H1 (cell line): ENCODE data around the gene R3HDM4. TPM values are rescaled to one million over a fixed set of nuclear protein-coding genes. Genes with fewer than 3 reads are reported as not detected.
A peak's percentile ranks its signal among the peaks of the same experiment; 100 is the strongest.

Experiments
- CTCF ChIA-PET: fragments of 300-600 bp; sonication (Branson Sonifier 250); formaldehyde crosslinking; loops from one replicate; lab custom pipeline; 2021; ENCODE audit not compliant: partially characterized antibody; lab: Charles Lee
- POLR2A ChIA-PET: fragments of 300-600 bp; sonication (Branson Sonifier 250); formaldehyde crosslinking; loops from one replicate; lab custom pipeline; 2021; ENCODE audit warnings: inconsistent platforms; ENCODE audit not compliant: partially characterized antibody; lab: Charles Lee
- DNase-seq, 2 experiments: peaks; one replicate each; pipeline versions ENCODE4 v3.0.0 to v3.0.0-alpha.2; 2010 to 2022; ENCODE audit warnings: low spot score in 2 of 2, low read depth in 1 of 2, mixed read lengths in 1 of 2
- FAIRE-seq: peaks from 2 replicates; lab custom pipeline; 2011; peaks lifted over from hg19 to GRCh38; lab: Jason Lieb, UNC
- H2AFZ ChIP-seq: 2 replicates; pipeline ENCODE4 v1.8.1; 2012; ENCODE audit warnings: low read length, inconsistent platforms
- H2AK5ac ChIP-seq: 2 replicates; pipeline ENCODE4 v1.6.1; 2013; ENCODE audit warnings: low read depth, low read length
- H2BK120ac ChIP-seq: replicated peaks from 2 replicates; pipeline ENCODE3; 2013; ENCODE audit warnings: low read depth, low read length, inconsistent platforms
- H2BK12ac ChIP-seq: 2 replicates; pipeline ENCODE4 v1.6.1; 2013; ENCODE audit warnings: low read depth, low read length
- H2BK15ac ChIP-seq: 2 replicates; pipeline ENCODE4 v1.6.1; 2013; ENCODE audit warnings: low read length
- H2BK20ac ChIP-seq: 2 replicates; pipeline ENCODE4 v1.6.1; 2013; ENCODE audit warnings: low read length
- H2BK5ac ChIP-seq: 2 replicates; pipeline ENCODE4 v1.6.1; 2013; ENCODE audit warnings: low read depth, low read length
- H3K14ac ChIP-seq: 2 replicates; pipeline ENCODE4 v1.6.1; 2013; ENCODE audit warnings: inconsistent platforms; ENCODE audit not compliant: insufficient read length
- H3K18ac ChIP-seq: 2 replicates; pipeline ENCODE4 v1.6.1; 2013; ENCODE audit warnings: low read length; ENCODE audit errors: extremely low read depth
- H3K23ac ChIP-seq: 2 replicates; pipeline ENCODE4 v1.6.1; 2013; ENCODE audit warnings: inconsistent platforms; ENCODE audit not compliant: insufficient read length
- H3K23me2 ChIP-seq: 2 replicates; pipeline ENCODE4 v1.6.1; 2013; ENCODE audit warnings: low read depth, low read length
- H3K27ac ChIP-seq: 2 replicates; pipeline ENCODE4 v1.6.1; 2011; ENCODE audit warnings: low read depth, low read length, inconsistent platforms
- H3K27me3 ChIP-seq, 4 experiments: replicated peaks in 1 of 4; 1 replicate in 1 of 4; 2 replicates in 3 of 4; pipeline versions ENCODE4 v1.6.1 to v1.8.1; 2011 to 2013; ENCODE audit warnings: low read length in 3 of 4, mild to moderate bottlenecking in 3 of 4, inconsistent platforms in 2 of 4, mixed read lengths in 2 of 4, moderate library complexity in 1 of 4; ENCODE audit not compliant: control insufficient read depth in 3 of 4, insufficient read depth in 3 of 4; ENCODE audit errors: extremely low read depth in 1 of 4
- H3K36me3 ChIP-seq, 4 experiments: 2 replicates each; pipeline versions ENCODE4 v1.6.1 to v1.8.1; 2011 to 2013; ENCODE audit warnings: mild to moderate bottlenecking in 4 of 4, low read length in 3 of 4, moderate library complexity in 2 of 4, control low read depth in 1 of 4, inconsistent platforms in 1 of 4; ENCODE audit not compliant: insufficient read depth in 4 of 4, control insufficient read depth in 2 of 4
- H3K4ac ChIP-seq: replicated peaks from 2 replicates; pipeline ENCODE3; 2013; ENCODE audit warnings: low read length, low read depth, mixed read lengths, inconsistent platforms; ENCODE audit not compliant: insufficient read length
- H3K4me1 ChIP-seq, 4 experiments: replicated peaks in 1 of 4; 1 replicate in 1 of 4; 2 replicates in 3 of 4; pipeline versions ENCODE4 v1.6.1 to v1.8.1; 2011 to 2013; ENCODE audit warnings: low read length in 3 of 4, inconsistent platforms in 2 of 4, mixed read lengths in 1 of 4; ENCODE audit not compliant: insufficient read depth in 4 of 4, control insufficient read depth in 3 of 4
- H3K4me2 ChIP-seq, 2 experiments: 2 replicates each; pipeline versions ENCODE4 v1.6.1 to v1.8.1; 2011 to 2013; ENCODE audit warnings: low read depth in 2 of 2, low read length in 2 of 2, control low read depth in 1 of 2, inconsistent platforms in 1 of 2, mild to moderate bottlenecking in 1 of 2; ENCODE audit not compliant: insufficient read depth in 1 of 2
- H3K4me3 ChIP-seq, 4 experiments: fragments of 200-600, 300-600 bp in 1 of 4; sonication (generic), shearing (Covaris generic), sonication (Bioruptor Twin) in 1 of 4; 2 replicates each; pipeline versions ENCODE4 v1.5.1 to v1.8.1; 2011 to 2016; ENCODE audit warnings: low read length in 4 of 4, low read depth in 3 of 4, control low read depth in 2 of 4, inconsistent platforms in 2 of 4, mild to moderate bottlenecking in 2 of 4, mixed read lengths in 1 of 4, moderate library complexity in 1 of 4; ENCODE audit not compliant: insufficient read depth in 2 of 4; ENCODE audit errors: extremely low read depth in 1 of 4
- H3K56ac ChIP-seq: replicated peaks from 2 replicates; pipeline ENCODE3; 2013; ENCODE audit warnings: low read depth, mild to moderate bottlenecking, mixed read lengths, low read length, inconsistent platforms; ENCODE audit not compliant: insufficient read length
- H3K79me1 ChIP-seq: 2 replicates; pipeline ENCODE4 v1.6.1; 2013; ENCODE audit warnings: low read depth, low read length, control low read depth
- H3K79me2 ChIP-seq, 2 experiments: 2 replicates each; pipeline versions ENCODE4 v1.6.1 to v1.8.1; 2012 to 2013; ENCODE audit warnings: low read length in 2 of 2, mild to moderate bottlenecking in 2 of 2, inconsistent platforms in 1 of 2; ENCODE audit not compliant: insufficient read depth in 2 of 2, control insufficient read depth in 1 of 2
- H3K9ac ChIP-seq, 4 experiments: replicated peaks in 1 of 4; 1 replicate in 1 of 4; 2 replicates in 3 of 4; pipeline versions ENCODE4 v1.6.1 to v1.8.1; 2011 to 2013; ENCODE audit warnings: low read depth in 3 of 4, low read length in 3 of 4, control low read depth in 2 of 4, mild to moderate bottlenecking in 2 of 4, moderate library complexity in 2 of 4, inconsistent platforms in 1 of 4; ENCODE audit errors: extremely low read depth in 1 of 4
- H3K9me3 ChIP-seq, 2 experiments: 2 replicates each; pipeline versions ENCODE4 v1.6.1 to v1.8.1; 2012 to 2013; ENCODE audit warnings: mild to moderate bottlenecking in 2 of 2, moderate library complexity in 2 of 2, control low read depth in 1 of 2, inconsistent platforms in 1 of 2, low read depth in 1 of 2, low read length in 1 of 2, mixed read lengths in 1 of 2; ENCODE audit not compliant: insufficient read depth in 2 of 2
- H4K20me1 ChIP-seq, 2 experiments: replicated peaks in 1 of 2; 2 replicates each; pipeline versions ENCODE3 to v1.8.1; 2011 to 2013; ENCODE audit warnings: inconsistent platforms in 2 of 2, low read length in 2 of 2, mild to moderate bottlenecking in 1 of 2; ENCODE audit not compliant: insufficient read depth in 2 of 2, control insufficient read depth in 1 of 2
- H4K5ac ChIP-seq: 2 replicates; pipeline ENCODE4 v1.6.1; 2013; ENCODE audit warnings: low read length, low read depth, mixed read lengths, inconsistent platforms; ENCODE audit not compliant: insufficient read length
- H4K8ac ChIP-seq: 2 replicates; pipeline ENCODE4 v1.8.0; 2013; ENCODE audit warnings: mild to moderate bottlenecking, moderate library complexity, low read length, inconsistent platforms; ENCODE audit not compliant: insufficient read depth; ENCODE audit errors: extremely low read depth
- H4K91ac ChIP-seq: replicated peaks from 2 replicates; pipeline ENCODE3; 2013; ENCODE audit warnings: low read length, mixed read lengths, inconsistent platforms; ENCODE audit not compliant: insufficient read length
- CHD2 ChIP-seq: IDR thresholded peaks from 2 replicates; pipeline ENCODE4 v1.6.1; 2012; ENCODE audit warnings: low read length, improper control_type of control experiment
- NRF1 ChIP-seq: IDR thresholded peaks from 2 replicates; pipeline ENCODE4 v1.6.1; 2011; ENCODE audit warnings: mild to moderate bottlenecking, low read depth, low read length, improper control_type of control experiment
- RFX5 ChIP-seq: IDR thresholded peaks from 2 replicates; pipeline ENCODE4 v1.6.1; 2011; ENCODE audit warnings: low read depth, low read length, improper control_type of control experiment, borderline replicate concordance
- RNF2 ChIP-seq: fragments of 200-900, 300-1000 bp; sonication (generic); IDR thresholded peaks from 2 replicates; pipeline ENCODE4 v1.7.1; 2016; ENCODE audit warnings: borderline replicate concordance, low read depth, mild to moderate bottlenecking, antibody characterized with exemption, low read length; ENCODE audit not compliant: poor library complexity, severe bottlenecking; ENCODE audit errors: missing control alignments
- TAF1 ChIP-seq: IDR thresholded peaks from 2 replicates; pipeline ENCODE4 v1.6.1; 2011; ENCODE audit warnings: mild to moderate bottlenecking, low read depth, low read length
- TBP ChIP-seq: IDR thresholded peaks from 2 replicates; pipeline ENCODE4 v1.6.1; 2011; ENCODE audit warnings: low read depth, low read length, improper control_type of control experiment
- WGBS, 2 experiments: shearing (Covaris generic) in 1 of 2; methylation state at CpG; one replicate each; pipeline versions ENCODE4 v1.1.6 to v1.1.7; 2013 to 2015; ENCODE audit warnings: low lambda C conversion rate in 2 of 2, mixed read lengths in 2 of 2, inconsistent platforms in 1 of 2, low coverage in 1 of 2, missing lambda C conversion rate in 1 of 2; ENCODE audit not compliant: insufficient replicate concordance in 2 of 2, insufficient coverage in 1 of 2, insufficient read length in 1 of 2; ENCODE audit errors: extremely low coverage in 1 of 2, missing lambda C conversion rate in 1 of 2; 5-methylcytosine and 5-hydroxymethylcytosine counted together
- polyA plus RNA-seq, 7 experiments: library from polyadenylated mRNA; depleted of rRNA in 3 of 7; stranded (reverse) in 5 of 7; unstranded in 2 of 7; fragments of >200 nt in 5 of 7; fragments of 200-250 nt in 2 of 7; gene quantifications; 1 replicate in 5 of 7; 2 replicates in 1 of 7; 4 replicates in 1 of 7; pipeline versions ENCODE4 v1.2.1 to v1.2.3, GENCODE V29; 2011 to 2013; ENCODE audit warnings: missing spikeins in 2 of 7, mixed read lengths in 2 of 7
- total RNA-seq: library from RNA; stranded (reverse); fragmentation: NEBNext Ultra II Directional; extraction: Animal tissue kit (Norgen Biotek cat#: 25700); gene quantifications from 2 replicates; pipeline ENCODE4 v1.2.1, GENCODE V29; 2021

Gene R3HDM4
- total and polyA plus RNA-seq, 2 of the 8 experiments (the other 6 are each of a cell fraction or from before 2014, with no cell fraction given) = 76.8 to 102 TPM

GRCh38 chr19:958967-959855 is 46.2 kb upstream of the R3HDM4 start:
- Histone ChIP-seq H3K4me2 (no peak overlapping the region), H3K79me1 (peaks cover 4% of the 10 kb centered on the region; the same call in 1 of the 2 replicates), H3K36me3 (peaks cover 0 to 5% (median under 1%) of the 10 kb centered on the region in 4 experiments; a peak in 6 of 8 replicates), H2AK5ac (no peak overlapping the region), H3K23me2 (no peaks in the 10 kb centered on the region), H3K9ac (no peak overlapping the region), H2BK20ac (no peak overlapping the region), H3K18ac (no peak overlapping the region), H3K23ac (no peak overlapping the region), H4K5ac (no peak overlapping the region), H3K4me1 (peaks cover 5 to 35% (median 18%) of the 10 kb centered on the region in 4 experiments), H3K4ac (no peak overlapping the region), H3K4me3 (no peak overlapping the region), H3K79me2 (peaks cover 0 to 18% of the 10 kb centered on the region in 2 experiments; a peak in 1 of 4 replicates), H3K27me3 (no peaks in the 10 kb centered on the region), H2BK120ac (no peak overlapping the region), H4K8ac (no peak overlapping the region; the same call in 1 of the 2 replicates), H4K91ac (no peak overlapping the region), H3K9me3 (no peaks in the 10 kb centered on the region), H4K20me1 (peaks cover 0 to 3% of the 10 kb centered on the region in 2 experiments), H2BK5ac (no peak overlapping the region), H2BK15ac (peak overlapping the region; percentile 19; the same call in 1 of the 2 replicates), H3K14ac (no peak overlapping the region), H2BK12ac (no peak overlapping the region; the same call in 1 of the 2 replicates), H3K56ac (no peak overlapping the region), H2AFZ (no peak overlapping the region), H3K27ac (peak overlapping the region; percentile 36; the same call in 1 of the 2 replicates)
- FAIRE-seq (no peak), DNase-seq (no peak)
- WGBS, 2 experiments = 93% methylated on average over 36 of the region's 36 CpGs; no CpG with 5 or more reads in 1 of the 2 experiments
- no peak for TF ChIP-seq NRF1
- no peak for TF ChIP-seq RNF2
- TF ChIP-seq TBP = no peak
- no peak for TF ChIP-seq RFX5
- no peak for TF ChIP-seq TAF1
- TF ChIP-seq CHD2 = no peak
- ChIA-PET CTCF (interaction anchor here (0.6 to 2.7 kb wide), 13 partner anchors 8 to 1519 kb away, joined by 3 to 18 read pairs (median 5); partner anchors contain the start of gene WDR18), POLR2A (interaction anchor here (0.6 to 1.0 kb wide), 7 partner anchors 20 to 96 kb away, joined by 3 to 4 read pairs (median 3); no protein-coding TSS in a partner anchor)
